ENCODE data around the gene ZBTB8A.
"Not testable (repeated sequence)": the region's sequence is repeated elsewhere in the genome, so short reads cannot be mapped to it uniquely, and the experiment has no call there.

Gene ZBTB8A

DNA sequence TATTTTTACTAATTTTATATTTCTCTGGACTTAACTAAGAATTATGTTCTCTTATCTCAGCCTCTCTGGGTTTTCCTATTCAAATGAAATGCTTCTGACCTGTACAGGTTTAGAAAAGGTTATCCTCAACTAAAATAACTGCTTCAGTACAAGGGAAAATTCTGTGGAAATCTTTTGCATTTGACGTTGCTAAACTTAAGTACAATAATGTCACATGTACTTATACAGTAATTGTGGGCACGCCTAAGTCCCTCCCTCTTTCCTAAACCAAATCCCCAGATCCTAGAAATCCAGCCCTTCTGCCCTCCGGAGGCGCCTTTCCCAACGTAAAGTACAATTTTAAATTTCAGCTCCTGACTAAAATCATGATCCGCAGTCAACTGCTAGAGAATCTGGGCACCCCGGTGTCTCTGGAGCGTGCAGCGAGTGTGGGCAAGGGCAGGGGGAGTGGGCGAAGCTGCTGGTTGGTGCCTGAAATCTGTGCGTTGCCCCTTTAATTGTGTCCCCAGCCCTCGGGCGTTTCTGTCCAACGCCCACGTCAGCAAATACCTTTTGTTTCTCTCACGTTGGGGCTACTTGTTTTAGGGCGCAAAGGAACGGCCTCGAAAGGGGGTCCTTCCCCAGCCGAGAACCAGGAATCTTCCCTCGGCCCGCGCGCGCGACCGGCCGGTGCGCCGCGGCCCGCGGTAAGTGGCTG is at the start of gene ZBTB8A:
Gene ZBTB8A (plus strand): TSS at position 541 of the 697 bp plus-strand sequence. CDS start 53,505 bp downstream, outside the sequence.
- peak; percentile 12 for DNase-seq (ENCODE audit: low read depth)

DNA sequence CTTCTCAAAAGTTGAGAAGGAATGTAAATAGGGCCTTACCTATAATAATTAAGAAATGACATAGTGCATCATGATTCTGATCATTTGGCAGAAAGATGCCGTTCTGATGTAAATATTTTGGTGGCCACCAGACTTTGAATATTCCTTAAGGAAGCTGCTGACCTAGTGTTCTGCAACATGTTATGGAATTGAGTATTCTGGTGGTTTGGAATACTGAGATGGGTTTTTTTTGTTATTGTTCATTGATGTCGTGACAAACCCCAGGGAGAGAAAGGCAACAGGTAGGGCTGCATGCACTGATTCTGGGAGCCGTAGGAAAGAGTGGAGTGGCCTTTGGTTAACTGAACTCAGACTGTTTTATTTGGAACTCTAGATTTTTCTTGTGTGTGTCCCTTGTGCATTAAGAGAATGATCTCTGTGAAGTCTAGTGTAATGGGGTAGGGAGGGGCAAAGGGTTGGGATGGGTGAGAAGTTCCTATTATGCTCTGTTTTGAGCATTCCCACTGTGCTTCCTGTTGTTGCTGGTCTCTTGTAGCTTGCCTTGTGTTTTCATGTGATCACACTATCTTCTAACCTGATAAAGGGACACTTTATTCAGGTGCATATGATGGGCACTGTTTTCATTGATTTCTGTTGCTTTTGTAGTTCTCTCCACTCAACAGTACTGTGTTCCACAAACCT is 49.3 kb upstream of the ZBTB8A start:
- DNase-seq (ENCODE audit: low read depth): no peak

DNA sequence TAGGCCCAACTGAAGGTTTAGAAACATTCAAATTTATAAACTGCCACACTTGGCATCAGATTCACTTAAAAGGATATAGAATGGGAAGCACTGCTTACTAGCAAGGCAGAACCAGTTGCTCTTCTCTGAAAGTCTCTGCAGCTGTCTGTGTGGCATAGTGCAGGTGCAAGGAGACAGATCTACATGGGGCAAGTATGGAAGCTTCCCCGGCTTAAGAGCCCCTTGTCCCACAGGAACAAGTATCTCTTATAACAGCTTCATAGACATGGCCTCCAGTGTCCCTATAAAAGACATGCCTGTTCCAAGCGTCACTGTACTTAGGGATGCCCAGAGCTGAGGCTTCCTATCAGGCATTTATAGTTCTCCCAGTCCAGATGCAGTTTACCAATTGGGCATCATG is 47.8 kb upstream of the ZBTB8A start:
- no peak for DNase-seq (ENCODE audit: low read depth)

DNA sequence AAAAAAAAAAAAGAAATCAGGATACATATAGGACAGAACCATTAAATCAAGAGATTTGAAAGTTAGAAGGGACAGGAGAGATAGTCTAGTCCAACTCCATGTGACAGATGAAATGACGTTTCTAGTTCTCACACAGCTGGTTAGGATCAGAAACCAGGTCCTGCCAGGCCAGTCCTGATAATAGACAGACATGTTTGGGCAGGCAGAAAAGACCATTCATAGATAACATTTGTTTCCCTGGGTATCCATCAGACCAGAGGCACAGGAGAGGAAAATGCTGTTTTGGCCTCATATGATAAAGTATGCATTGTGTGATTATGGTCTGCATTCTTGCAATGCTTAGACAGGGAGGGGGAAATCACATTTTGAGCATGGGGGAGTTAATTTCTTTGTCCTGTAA is 45.0 kb upstream of the ZBTB8A start:
- no peak for DNase-seq (ENCODE audit: low read depth)

DNA sequence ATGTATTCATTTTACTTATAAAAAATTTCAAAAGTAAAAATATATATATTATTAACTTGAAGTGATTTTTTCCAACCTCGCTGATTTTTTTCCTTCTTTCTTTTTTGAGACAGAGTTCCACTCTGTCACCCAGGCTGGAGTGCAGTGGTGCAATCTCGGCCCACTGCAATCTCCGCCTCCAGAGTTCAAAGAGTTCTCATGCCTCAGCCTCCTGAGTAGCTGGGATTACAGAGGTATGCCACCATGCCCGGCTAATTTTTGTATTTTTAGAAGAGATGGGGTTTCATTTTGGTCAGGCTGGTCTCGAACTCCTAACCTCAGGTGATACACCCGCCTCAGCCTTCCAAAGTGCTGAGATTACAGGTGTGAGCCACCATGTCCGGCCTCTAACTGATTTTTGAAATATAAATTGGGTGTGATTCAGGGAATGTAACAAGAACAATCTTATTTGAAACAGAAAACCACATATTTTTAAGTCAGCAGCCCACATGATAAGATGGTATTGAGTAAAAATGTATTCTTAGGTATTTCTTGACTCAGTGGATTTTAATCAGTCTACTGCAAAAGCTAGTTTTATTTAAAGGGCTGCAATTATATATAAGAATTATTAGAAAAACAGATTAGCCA is 44.4 kb upstream of the ZBTB8A start:
- DNase-seq (ENCODE audit: low read depth): no peak

DNA sequence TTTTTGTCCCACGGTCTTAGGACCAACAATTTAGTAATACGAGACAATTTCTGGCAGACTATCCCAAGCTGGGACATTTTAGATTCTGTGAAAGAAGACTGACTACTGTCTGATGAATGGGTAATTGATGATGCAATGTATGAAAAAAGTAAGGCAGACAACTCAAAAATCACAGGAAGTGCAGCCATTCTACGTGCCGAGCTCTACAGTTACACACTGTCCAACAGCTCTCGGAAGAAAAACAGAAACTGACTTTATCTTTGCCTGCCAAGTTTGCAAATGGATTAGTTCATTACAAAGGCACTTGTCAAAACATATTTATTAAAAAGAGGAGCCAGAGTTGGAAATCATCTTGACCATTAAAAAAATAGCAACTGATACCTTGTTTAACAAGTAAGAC is 43.1 kb upstream of the ZBTB8A start:
- DNase-seq (ENCODE audit: low read depth): no peak

DNA sequence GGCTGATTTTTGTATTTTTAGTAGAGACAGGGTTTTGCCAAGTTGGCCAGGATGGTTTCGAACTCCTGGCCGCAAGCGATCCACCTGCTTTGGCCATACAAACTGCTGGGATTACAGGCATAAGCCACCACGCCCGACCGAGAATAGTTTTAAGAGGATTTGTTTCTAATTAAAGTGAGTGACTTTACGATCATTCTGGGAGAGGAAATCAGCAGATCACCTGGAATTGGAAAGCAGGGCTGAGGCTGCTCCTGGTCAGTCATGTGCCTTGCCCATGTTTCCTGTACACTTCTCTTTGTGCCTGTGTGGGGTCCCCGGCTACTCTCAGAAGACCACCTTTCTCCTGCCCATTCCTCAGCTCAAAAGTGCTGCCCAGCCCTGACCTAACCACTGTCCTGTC is 40.5 kb upstream of the ZBTB8A start:
- no peak for DNase-seq (ENCODE audit: low read depth)

DNA sequence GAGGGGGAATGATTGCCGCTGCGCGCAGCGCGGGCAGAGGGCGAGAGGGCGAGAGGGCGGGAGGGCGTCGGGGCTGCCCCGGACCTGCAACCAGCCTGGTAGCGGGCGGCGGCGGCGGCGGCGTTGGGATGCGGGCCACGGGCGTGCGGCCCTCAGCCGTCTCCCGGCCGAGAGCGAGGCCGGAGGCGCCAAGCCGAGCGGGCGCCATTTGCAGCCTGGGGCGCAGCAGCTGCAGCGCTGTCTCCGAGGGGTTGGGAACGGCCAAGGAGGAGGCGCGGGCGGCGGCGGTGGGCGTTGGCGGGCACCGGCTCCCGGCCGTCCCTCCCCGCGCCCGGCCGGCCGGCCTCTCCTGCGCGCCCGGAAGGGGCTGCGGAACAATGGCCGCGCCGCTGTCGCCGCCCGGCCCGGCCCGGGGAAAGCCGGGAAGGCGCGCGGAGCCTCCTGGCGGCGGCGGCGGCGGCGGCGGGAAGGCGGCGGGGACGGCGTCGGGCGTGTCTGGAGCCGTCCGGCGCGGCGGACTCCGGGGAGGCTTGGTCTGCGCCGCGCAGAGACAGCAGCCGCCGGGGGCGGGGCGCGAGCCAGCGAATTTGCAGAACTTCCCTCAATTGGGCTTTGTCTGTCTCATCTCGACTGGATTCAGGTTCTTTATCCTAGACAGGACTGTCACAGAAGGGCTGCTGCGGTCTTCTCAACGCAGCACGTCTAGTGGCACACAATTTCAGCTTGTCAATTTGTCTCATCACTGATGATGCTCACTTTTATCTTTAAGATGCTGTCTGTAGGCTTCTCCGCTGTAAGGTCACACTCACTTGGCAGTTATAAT is 38.6 kb upstream of the ZBTB8A start:
- DNase-seq (ENCODE audit: low read depth): peak; percentile 27

DNA sequence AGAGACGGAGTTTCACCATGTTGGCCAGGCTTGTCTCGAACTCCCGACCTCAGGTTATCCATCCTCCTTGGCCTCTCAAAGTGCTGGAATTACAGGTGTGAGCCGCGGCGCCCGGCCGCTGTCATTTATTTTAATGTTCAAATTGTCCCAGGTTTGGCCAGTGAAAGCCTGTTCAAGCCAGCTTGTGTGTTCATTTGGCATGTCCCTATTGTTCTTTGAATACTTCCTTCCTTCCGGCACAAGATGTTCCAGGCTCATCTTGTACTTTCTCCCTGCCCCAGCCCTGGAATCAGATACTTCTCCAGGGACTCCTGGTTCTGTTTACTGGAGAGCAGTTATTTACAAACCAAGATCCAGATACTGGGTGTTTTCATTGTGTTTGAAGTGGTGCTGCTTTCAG is 37.4 kb upstream of the ZBTB8A start:
- DNase-seq (ENCODE audit: low read depth): no peak

DNA sequence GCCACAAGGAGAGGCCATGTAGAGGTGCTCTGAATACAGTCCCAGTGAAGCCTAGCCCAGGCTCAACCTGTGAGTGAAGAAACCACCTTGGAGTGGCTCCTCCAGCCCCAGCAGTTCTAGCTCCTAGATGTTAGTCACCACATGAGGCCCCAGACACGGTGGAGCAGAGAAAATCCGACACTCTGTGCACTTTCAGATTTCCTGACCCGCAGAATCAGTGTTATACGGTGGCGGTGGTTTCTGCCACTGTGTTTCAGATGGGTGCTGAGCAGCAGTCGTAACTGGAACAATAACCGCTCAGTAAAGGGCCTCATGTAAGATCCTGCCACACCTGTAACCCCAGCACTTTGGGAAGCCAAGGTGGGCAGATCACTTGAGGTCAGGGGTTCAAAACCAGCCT is 36.1 kb upstream of the ZBTB8A start:
- no peak for DNase-seq (ENCODE audit: low read depth)

DNA sequence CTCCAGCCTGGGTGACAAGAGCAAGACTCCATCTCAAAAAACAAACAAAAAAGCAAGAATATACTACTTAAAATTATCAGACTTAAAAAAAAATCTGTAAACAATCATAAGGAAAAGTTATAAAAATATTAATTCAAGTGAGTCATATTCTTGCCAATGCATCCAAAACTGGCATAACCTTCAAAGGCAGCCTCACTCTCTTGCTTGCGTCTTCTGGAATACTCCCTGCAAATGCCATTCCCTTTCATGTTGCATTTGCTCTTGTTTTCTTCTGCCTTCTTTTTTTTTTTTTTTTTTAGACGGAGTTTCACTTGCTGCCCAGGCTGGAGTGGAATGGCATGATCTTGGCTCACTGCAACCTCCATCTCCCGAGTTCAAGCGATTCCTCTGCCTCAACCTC is 32.2 kb upstream of the ZBTB8A start:
- DNase-seq (ENCODE audit: low read depth): no peak

DNA sequence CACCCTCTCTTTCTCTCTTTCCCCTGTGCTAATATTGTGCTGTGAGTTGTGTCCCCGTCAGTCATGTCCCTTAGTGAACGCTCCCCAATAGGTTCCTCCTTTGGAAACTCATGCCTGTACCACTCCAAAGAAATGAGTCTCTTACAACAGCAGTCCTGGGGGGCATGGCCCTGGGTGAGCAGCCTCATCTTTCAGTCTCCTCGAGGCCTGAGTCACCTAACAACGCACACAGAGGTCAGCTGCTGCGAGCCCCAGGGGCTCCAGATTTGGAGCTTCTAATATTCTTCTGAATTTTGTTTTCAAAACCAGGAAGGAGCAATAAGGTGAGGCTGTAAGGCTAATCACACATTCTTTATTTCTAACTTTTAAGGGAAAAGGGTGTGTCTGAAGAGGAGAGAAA is 30.5 kb upstream of the ZBTB8A start:
- no peak for DNase-seq (ENCODE audit: low read depth)

DNA sequence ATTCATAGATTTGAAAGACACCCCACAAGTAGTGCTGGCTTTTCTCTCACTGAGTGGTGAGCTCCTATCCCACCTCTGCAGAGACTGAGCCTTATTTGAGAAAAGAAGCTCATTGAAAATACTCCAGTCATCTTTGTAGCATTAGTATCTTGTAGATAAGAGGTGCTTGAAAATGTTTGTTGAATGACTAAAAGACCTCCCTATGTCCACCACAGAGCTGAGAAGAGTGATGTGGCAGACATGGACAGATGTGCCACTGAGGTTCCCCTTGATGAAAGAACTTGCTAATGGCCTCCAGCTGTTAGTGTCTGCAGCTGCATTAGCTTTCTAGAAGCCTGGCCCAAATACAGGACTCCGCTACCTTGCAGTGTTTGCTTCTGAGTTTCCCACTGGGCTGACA is 29.3 kb upstream of the ZBTB8A start:
- DNase-seq (ENCODE audit: low read depth): no peak

DNA sequence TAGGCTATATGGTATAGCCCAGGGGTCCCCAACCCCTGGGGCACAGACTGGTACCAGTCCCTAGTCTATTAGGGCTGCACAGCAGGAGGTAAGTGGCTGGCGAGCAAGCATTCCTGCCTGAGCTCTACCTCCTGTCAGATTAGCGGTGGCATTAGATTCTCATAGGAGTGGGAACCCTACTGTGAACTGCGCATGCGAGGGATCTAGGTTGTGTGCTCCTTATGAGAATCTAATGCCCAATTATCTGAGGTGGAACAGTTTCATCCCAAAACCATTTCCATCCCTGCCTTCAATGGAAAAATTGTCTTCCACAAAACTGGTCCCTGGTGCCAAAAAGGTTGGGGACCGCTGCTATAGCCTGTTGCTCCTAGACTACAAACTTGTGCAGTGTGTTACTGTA is 22.8 kb upstream of the ZBTB8A start:
- DNase-seq (ENCODE audit: low read depth): no peak

DNA sequence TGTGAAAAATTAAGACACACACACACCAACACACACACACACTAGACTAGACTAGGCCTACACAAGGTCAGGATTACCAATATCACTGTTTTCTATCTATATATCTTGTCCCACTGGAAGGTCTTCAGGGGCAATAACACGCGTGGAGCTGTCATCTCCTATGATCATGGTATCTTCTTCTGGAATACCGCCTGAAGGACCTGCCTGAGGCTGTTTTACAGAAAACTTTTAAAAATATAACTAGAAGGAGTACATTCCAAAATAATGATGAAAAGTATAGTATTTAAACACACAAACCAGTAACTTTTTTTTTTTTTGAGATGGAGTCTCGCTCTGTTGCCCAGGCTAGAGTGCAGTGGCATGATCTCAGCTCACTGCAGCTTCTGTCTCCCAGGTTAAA is 20.3 kb upstream of the ZBTB8A start:
- DNase-seq (ENCODE audit: low read depth): no peak

DNA sequence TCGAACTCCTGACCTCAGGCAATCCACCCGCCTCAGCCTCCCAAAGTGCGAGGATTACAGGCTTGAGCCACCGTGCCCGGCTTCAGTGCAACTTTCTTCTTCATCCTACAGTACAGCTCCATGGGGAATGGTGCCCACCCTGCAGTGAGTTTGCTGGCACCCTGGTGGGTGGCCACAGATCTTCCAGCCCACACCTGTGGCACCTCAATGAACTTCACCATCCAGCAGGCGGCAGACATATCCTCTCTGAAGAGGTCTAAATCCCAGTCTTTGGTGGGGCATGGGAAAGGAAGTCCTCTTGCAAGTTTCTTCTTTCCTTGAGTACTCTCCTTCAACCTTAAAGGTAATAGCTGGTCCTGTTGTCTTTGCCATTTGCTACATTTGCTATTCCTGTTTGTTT is 18.1 kb upstream of the ZBTB8A start:
- no peak for DNase-seq (ENCODE audit: low read depth)

DNA sequence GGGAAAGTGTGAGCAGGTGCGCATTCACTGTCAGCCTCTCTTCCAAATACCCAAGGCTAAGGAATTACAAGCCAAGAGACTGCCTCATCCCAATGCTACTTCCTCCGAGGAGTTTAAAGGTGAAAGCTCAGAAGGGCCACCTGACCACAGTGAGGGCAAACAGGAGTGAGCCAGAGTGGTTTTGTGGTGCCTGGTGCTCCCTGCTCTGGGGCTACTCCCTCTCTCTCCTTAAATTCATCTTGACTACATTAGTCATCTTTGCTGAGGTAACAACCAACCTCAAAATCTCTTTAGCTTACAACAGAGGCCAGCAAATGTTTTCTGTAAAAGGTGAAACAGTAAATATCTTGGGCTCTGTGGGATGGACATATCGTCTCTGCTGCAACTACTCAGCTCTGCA is 14.2 kb upstream of the ZBTB8A start:
- DNase-seq (ENCODE audit: low read depth): no peak

DNA sequence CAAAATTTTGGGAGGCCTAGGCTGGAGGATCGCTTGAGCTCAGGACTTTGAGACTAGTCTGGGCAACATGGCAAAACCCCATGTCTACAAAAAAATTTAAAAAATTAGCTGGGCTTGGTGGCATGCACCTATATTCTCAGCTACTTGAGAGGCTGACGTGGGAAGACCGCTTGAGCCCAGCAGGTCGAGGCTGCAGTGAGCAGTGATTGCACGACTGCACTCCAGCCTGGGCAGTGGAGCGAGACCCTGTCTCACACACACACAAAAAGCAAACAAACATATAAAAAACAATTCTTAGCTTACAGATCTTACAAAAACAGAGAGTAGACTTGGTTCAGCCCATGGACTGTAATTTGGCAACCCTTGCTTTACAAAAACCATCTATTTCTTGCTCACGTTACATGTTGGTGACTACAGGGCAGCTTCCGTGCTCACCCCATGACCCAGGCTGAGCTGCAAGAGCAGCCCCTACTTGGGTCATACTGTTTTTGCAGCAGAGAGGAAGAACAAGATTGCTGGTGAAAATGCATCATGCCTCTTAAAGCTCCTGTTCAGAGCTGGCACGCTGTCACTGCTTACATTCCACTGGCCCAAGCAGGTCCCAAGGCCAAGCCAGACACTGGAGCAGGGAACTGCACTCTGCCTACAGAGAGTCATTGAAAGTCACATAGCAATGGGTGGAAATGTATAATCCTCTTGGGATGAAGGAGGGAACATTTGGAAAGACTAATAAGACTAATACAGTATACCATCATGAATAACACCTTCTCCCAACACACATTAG is 13.4 kb upstream of the ZBTB8A start:
- DNase-seq (ENCODE audit: low read depth): no peak

DNA sequence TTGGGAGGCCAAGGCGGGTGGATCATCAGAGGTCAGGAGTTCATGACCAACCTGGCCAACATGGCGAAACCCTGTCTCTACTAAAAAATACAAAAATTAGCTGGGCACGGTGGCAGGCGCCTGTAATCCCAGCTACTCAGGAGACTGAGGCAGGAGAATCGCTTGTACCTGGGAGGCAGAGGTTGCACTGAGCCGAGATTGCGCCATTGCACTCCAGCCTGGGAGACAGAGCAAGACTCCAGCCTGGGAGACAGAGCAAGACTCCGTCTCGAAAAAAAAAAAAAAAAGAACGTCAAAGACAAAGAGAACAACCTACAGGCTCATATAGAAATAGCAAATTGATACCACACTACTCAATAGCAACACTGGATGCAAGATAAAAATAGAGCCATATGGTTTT is 10.7 kb upstream of the ZBTB8A start:
- not testable (repeated sequence) for DNase-seq (ENCODE audit: low read depth)

DNA sequence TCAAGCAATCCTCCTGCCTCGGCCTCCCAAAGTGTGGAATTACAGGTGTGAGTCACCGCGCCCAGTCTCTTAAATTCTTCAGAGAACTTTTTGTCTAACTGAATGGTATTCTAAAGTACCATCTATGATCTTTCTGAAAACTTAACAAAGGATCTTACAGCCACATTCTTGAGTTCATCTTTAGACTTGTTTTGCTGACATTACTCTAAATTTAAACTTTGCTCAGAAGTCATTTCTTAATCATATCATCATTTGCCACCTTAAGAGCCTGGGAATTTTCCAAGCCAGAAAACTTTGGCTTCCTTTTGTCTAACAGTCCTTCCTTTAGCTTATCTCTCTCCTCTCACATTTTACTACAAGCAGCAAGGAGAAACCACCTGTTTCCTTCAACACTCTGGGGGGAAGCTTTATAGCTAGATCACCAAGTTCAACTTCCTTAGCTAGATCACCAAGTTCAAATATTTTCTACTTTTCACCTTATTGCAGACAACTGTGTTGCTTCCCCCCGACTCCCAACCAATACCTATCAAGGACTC is 5.4 kb upstream of the ZBTB8A start:
- DNase-seq (ENCODE audit: low read depth): no peak

DNA sequence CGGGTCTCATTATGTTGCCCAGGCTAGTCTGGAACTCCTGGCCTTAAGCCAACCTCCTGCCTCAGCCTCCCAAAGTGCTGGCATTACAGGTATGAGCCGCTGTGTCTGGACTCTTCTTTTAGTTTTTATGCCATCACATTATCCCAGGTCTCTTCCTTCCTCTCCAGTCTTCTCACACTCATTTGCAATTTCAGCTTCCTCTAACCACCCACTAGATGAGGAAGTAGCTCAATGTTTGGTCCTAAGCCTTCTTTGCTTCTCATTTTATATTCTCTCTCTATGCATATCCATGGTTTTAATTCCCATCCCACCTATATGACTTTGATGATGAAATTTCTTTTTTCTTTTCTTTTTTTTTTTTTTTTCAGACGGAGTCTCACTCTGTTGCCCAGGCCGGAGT is 3.1 kb upstream of the ZBTB8A start:
- no peak for DNase-seq (ENCODE audit: low read depth)

DNA sequence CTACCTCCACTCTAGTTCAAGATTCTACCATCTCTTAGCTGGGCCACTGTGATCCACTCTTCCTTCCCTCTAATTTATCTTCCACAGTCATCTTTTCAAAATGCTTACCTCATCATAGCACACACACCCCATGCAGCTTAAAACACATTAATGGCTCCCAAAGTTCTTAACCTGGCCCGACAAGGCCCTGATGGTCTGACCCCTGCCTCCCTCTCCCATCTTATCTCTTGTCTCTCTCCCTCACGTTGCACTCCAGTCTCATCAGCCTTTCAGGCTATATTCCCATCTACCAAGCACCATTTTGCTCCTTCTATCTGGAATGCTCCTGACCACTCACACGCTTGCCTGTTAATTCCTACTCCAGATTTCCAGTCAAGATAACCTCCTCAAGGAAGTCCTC is 2.5 kb upstream of the ZBTB8A start:
- no peak for DNase-seq (ENCODE audit: low read depth)
